ENCODE results near the gene SPATS2L. TPM values are rescaled to one million over a fixed set of nuclear protein-coding genes. Genes with fewer than 3 reads are reported as not detected.

Gene SPATS2L
- total and polyA plus RNA-seq, 2 experiments from 2014 or later, result 118 to 154 TPM

DNA sequence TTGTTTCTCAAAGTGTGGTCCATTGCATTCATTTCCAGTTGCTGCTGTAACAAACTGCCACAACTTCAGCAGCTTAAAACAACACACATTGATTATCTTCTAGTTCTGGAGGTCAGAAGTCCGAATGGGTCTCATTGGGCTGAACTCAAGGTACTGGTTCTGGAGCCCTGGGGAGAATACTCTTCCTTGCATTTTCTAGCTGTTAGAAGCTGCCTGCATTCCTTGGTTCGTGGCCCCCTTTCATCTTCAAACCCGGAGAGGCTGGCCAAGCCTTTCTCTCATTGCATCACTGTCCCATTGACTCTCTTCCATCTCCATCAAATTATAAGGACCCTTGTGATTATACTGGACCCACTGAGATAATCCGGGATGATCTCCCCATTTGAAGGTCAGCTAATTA lies 98.1 kb downstream of the SPATS2L start (continued):
- TF ChIP-seq, protein P1, sequence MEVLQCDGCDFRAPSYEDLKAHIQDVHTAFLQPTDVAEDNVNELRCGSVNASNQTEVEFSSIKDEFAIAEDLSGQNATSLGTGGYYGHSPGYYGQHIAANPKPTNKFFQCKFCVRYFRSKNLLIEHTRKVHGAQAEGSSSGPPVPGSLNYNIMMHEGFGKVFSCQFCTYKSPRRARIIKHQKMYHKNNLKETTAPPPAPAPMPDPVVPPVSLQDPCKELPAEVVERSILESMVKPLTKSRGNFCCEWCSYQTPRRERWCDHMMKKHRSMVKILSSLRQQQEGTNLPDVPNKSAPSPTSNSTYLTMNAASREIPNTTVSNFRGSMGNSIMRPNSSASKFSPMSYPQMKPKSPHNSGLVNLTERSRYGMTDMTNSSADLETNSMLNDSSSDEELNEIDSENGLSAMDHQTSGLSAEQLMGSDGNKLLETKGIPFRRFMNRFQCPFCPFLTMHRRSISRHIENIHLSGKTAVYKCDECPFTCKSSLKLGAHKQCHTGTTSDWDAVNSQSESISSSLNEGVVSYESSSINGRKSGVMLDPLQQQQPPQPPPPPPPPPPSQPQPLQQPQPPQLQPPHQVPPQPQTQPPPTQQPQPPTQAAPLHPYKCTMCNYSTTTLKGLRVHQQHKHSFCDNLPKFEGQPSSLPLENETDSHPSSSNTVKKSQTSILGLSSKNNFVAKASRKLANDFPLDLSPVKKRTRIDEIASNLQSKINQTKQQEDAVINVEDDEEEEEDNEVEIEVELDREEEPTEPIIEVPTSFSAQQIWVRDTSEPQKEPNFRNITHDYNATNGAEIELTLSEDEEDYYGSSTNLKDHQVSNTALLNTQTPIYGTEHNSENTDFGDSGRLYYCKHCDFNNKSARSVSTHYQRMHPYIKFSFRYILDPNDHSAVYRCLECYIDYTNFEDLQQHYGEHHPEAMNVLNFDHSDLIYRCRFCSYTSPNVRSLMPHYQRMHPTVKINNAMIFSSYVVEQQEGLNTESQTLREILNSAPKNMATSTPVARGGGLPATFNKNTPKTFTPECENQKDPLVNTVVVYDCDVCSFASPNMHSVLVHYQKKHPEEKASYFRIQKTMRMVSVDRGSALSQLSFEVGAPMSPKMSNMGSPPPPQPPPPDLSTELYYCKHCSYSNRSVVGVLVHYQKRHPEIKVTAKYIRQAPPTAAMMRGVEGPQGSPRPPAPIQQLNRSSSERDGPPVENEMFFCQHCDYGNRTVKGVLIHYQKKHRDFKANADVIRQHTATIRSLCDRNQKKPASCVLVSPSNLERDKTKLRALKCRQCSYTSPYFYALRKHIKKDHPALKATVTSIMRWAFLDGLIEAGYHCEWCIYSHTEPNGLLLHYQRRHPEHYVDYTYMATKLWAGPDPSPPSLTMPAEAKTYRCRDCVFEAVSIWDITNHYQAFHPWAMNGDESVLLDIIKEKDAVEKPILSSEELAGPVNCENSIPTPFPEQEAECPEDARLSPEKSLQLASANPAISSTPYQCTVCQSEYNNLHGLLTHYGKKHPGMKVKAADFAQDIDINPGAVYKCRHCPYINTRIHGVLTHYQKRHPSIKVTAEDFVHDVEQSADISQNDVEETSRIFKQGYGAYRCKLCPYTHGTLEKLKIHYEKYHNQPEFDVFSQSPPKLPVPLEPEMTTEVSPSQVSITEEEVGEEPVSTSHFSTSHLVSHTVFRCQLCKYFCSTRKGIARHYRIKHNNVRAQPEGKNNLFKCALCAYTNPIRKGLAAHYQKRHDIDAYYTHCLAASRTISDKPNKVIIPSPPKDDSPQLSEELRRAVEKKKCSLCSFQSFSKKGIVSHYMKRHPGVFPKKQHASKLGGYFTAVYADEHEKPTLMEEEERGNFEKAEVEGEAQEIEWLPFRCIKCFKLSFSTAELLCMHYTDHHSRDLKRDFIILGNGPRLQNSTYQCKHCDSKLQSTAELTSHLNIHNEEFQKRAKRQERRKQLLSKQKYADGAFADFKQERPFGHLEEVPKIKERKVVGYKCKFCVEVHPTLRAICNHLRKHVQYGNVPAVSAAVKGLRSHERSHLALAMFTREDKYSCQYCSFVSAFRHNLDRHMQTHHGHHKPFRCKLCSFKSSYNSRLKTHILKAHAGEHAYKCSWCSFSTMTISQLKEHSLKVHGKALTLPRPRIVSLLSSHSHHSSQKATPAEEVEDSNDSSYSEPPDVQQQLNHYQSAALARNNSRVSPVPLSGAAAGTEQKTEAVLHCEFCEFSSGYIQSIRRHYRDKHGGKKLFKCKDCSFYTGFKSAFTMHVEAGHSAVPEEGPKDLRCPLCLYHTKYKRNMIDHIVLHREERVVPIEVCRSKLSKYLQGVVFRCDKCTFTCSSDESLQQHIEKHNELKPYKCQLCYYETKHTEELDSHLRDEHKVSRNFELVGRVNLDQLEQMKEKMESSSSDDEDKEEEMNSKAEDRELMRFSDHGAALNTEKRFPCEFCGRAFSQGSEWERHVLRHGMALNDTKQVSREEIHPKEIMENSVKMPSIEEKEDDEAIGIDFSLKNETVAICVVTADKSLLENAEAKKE (CRISPR knock-in tag; IDR thresholded peaks at IDR 0.05), result no peak
- TF ChIP-seq ZNF114 (CRISPR knock-in tag; IDR thresholded peaks at IDR 0.05) (no peak), ZNF331 (CRISPR knock-in tag; IDR thresholded peaks at IDR 0.05; ENCODE audit: low read depth) (no peak)

DNA sequence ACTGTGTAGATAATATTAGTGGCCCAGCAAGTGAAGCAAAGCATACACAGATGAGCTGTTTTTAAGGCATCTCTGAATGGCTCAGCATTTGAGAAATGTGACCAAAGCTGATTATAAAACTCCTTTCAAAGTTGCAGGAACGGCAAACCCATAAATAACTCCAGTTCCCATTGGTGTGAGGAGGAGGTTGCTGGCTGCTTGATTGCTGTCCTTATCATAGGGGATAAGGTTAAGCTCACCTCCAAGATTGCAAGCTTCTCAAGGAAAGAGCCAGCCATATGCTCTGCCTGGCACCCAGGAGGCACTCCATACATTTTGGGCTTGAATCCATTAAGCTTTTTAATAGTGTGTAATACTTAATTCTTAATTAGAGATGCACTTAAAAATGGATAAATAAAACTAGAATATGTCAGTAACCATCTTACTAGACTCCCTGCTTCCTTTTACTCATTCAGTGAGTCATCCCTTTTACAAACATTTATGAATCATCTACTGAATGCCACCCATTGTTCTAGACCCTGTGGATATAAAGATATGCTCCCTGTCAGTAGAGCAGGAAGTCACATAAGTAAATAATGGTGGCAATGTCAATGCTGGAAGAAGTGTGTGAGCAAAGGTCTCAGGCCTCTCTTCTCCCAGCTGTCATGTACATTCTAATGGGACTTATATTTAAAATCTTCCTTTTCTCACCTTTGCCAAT lies 99.3 kb downstream of the SPATS2L start:
- Histone ChIP-seq H3F3A (replicated peaks; ENCODE audit: low read depth) (no peaks in the 10 kb centered on the region), H3K4me1 (ENCODE audit: insufficient read depth) (peaks cover 19% of the 10 kb centered on the region), H2AFZ (no peak overlapping the region), H3K4me2 (no peak overlapping the region), H3K27me3 (ENCODE audit: insufficient read depth) (no peaks in the 10 kb centered on the region), H3K4me3 (no peak overlapping the region), H3K27ac (ENCODE audit: low read depth) (no peak overlapping the region), H3K36me3 (ENCODE audit: insufficient read depth) (no peaks in the 10 kb centered on the region), H4K20me1 (replicated peaks; ENCODE audit: insufficient read depth) (no peaks in the 10 kb centered on the region; the same call in 1 of the 2 replicates), H3K9me2 (ENCODE audit: insufficient read depth) (no peaks in the 10 kb centered on the region), H3K79me2 (replicated peaks; ENCODE audit: insufficient read depth) (peaks cover 68% of the 10 kb centered on the region)
- H3K36me3 Mint-ChIP-seq (ENCODE audit: low read depth), result peaks cover 44% of the 10 kb centered on the region
- peaks cover 6% of the 10 kb centered on the region for H3K27me3 Mint-ChIP-seq (ENCODE audit: insufficient read depth, low read depth, poor library complexity)
- no peak for TF ChIP-seq EZH2 (IDR thresholded peaks at IDR 0.05; ENCODE audit: low read depth, unreplicated experiment)
- TF ChIP-seq, protein P2, sequence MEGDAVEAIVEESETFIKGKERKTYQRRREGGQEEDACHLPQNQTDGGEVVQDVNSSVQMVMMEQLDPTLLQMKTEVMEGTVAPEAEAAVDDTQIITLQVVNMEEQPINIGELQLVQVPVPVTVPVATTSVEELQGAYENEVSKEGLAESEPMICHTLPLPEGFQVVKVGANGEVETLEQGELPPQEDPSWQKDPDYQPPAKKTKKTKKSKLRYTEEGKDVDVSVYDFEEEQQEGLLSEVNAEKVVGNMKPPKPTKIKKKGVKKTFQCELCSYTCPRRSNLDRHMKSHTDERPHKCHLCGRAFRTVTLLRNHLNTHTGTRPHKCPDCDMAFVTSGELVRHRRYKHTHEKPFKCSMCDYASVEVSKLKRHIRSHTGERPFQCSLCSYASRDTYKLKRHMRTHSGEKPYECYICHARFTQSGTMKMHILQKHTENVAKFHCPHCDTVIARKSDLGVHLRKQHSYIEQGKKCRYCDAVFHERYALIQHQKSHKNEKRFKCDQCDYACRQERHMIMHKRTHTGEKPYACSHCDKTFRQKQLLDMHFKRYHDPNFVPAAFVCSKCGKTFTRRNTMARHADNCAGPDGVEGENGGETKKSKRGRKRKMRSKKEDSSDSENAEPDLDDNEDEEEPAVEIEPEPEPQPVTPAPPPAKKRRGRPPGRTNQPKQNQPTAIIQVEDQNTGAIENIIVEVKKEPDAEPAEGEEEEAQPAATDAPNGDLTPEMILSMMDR (conservative IDR thresholded peaks at IDR 0.05; ENCODE audit: low read depth in 2 of 2), result no peak
- TF ChIP-seq CREB1 (CRISPR knock-in tag; IDR thresholded peaks at IDR 0.05; ENCODE audit: low read depth), result no peak
- TF ChIP-seq ZNF114 (CRISPR knock-in tag; IDR thresholded peaks at IDR 0.05), result no peak
- no peak for TF ChIP-seq STAT1 (IDR thresholded peaks at IDR 0.05; ENCODE audit: unreplicated experiment)
- TF ChIP-seq, protein P3, sequence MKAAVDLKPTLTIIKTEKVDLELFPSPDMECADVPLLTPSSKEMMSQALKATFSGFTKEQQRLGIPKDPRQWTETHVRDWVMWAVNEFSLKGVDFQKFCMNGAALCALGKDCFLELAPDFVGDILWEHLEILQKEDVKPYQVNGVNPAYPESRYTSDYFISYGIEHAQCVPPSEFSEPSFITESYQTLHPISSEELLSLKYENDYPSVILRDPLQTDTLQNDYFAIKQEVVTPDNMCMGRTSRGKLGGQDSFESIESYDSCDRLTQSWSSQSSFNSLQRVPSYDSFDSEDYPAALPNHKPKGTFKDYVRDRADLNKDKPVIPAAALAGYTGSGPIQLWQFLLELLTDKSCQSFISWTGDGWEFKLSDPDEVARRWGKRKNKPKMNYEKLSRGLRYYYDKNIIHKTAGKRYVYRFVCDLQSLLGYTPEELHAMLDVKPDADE (IDR thresholded peaks at IDR 0.05), result no peak
- DNase-seq (ENCODE audit: low spot score) (no peak), ATAC-seq (no peak; the same call in 2 of the 3 replicates)
- no peaks in the 10 kb centered on the region for H3K9me3 Mint-ChIP-seq
- peaks cover 41% of the 10 kb centered on the region for H3K4me1 Mint-ChIP-seq
- no peak overlapping the region for H3K4me3 Mint-ChIP-seq
- H3K27ac Mint-ChIP-seq, result peak overlapping the region; percentile 53

Data from GM23338 (cell line).